HG03521 (cell line): ENCODE data around the gene EEPD1.
A peak's percentile ranks its signal among the peaks of the same experiment; 100 is the strongest.
"Not testable (repeated sequence)": the region's sequence is repeated elsewhere in the genome, so short reads cannot be mapped to it uniquely, and the experiment has no call there.

Source experiments
- ATAC-seq: cut with Tn5 transposase; IDR thresholded peaks from one replicate; pipeline ENCODE4 v1.9.1; 2021; ENCODE audit warnings: mild to moderate bottlenecking, moderate library complexity; ENCODE audit not compliant: unreplicated experiment

Gene EEPD1

GRCh38 chr7:36152756-36153570 lies at the start of gene EEPD1:
Gene EEPD1 (plus strand): TSS chr7:36153254. CDS start chr7:36154325, 1,071 bp downstream.
- ATAC-seq: peak; percentile 97

DNA sequence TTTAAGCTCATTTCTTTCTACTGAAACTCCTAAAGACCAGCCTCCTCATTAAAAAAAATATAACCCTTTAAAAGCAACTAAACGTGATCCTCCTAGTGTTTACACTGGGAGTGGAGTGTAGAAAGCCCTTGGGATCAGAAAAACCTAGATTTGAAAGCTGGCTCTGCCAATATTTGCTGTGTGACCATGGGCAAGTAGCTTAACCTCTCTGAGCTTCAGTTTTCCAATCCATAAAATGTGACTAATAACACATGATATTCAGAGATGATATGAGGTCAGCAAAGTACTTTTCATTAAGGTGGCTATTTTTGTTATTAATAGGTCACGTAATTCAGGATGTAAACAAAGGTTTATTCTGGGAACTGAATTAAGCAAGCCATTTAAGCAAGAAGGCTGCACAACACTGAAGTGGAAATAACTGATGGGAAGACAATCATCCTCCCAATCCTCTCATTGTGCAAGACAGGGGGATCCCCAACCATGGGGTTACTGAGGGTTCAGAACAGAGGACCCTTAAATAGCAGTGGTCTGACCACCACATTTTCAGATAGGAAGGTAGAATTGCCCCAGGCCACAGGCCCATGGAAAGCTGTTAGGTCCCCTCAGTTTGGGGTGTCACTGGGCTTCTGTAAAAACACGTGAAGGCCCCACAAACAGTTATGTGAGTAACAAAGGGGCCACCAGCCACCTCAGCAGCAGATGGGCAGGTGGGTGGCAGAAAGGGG lies 49.1 kb upstream of the EEPD1 start:
- no peak for ATAC-seq

DNA sequence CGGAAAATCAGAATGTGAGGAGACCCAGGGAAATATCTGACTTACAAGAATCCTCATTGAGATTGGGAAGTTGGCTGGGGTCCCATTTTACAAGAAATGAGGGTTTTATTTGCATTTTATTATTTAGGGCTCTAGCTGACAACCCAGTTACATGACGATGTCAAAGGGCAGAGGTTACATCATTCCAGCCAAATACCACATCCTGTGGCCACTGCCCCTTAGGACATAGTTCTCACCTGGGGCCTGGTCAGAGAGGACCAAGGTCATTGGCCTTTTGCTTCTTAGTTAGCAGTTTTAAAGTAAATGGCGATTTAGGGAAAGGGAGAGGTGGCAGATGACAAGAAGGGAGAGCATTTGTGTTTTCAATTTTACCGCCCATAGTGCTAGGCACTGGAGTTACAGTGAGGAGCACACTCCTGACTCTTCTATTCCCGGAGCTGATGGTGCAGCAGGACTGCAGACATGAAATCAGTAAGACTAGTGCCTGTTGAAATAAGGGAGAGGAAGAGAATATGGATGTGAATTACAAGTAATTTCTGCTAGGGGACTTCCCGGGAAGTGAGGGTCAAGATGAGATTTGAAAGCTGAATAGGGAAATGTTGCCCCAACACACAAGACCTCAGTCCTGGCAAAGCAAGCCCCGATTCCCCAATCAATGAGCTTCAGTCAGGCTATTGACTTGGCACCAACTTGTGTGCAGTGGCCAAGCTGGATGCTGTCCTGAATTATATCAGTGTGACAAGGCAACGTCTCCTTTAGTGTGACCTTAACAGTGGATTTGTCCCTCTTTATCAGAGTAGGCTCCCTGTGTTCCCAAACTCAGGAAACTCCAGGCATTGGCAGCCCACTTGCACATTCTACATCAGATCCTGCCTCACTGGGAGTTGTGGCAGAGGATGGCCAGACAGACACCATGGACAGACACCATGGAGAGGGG lies 45.8 kb upstream of the EEPD1 start:
- not testable (repeated sequence) for ATAC-seq

DNA sequence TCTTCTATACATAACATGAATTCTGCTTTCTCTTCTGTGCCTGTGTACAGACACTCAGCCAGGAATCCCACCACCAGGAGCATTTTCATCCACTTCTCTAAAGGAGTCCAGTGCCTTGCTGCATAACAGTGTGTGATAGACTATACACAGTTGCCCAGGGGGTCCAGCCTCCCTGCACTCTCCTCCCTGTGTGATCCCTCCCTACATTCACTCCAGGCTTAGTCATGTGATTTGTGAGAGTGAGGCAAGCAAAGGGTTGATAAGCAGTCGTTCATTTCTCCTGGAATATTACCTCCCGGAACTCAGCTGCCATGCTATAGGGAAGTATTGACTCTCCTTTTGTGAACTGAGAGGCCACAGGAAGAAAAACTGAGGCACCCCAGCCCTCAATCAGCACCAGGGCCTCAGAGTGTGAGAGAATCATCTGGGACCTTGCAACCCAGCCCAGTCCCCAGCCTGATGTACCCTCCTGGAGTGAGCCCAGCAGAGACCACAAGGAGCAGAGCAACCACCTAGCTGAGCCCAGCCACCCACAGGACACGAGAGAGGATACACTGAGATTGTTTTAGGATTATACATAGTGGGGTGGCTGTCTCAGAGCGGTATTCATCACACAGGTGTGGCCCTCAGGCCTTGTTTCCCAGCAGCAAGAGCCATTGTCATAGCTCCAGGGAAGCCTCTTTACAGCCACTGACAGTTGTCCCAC lies 45.0 kb upstream of the EEPD1 start:
- no peak for ATAC-seq

- ATAC-seq: no peak
Measured at GRCh38 chr7:36109013-36109627, 43.9 kb upstream of the EEPD1 start.

DNA sequence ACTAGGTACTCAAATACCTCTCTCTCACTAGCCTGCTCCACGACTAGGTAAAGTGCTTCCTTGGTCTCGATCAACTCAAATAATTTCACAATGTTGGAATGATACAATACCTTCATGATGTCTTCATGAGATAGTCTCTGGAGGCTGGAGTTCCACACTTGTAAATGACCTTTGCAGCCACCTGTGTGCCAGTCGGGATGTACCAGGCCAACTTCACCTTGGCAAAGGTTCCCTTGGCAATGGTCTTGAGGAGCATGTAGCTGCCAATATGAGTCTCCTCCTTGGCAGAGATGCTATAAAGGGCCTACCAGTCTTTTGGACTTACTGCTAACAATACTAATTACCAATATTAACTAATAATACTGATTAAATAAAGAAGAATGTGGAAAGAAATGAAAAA lies 42.5 kb upstream of the EEPD1 start:
- no peak for ATAC-seq

GRCh38 chr7:36112969-36113368 lies 40.1 kb upstream of the EEPD1 start:
- ATAC-seq: no peak

DNA sequence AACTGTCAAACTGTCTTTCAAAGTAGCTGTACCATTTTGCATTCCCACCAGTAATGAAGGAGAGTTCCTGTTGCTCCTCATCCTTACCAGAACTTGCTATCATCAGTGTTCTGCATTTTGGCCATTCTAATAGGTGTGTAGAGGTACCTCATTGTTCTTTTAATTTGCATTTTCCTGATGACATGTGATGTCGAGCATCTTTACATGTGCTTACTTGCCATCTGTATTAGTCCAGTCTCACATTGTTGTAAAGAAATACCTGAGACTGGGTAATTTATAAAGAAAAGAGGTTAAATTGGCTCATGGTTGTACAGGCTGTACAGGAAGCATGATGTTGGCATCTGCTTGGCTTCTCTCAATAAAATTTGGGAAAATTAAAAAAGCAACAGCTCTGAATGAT lies 38.7 kb upstream of the EEPD1 start:
- ATAC-seq: no peak

- ATAC-seq: peak; percentile 98
Measured at GRCh38 chr7:36115448-36116321, 37.4 kb upstream of the EEPD1 start.

DNA sequence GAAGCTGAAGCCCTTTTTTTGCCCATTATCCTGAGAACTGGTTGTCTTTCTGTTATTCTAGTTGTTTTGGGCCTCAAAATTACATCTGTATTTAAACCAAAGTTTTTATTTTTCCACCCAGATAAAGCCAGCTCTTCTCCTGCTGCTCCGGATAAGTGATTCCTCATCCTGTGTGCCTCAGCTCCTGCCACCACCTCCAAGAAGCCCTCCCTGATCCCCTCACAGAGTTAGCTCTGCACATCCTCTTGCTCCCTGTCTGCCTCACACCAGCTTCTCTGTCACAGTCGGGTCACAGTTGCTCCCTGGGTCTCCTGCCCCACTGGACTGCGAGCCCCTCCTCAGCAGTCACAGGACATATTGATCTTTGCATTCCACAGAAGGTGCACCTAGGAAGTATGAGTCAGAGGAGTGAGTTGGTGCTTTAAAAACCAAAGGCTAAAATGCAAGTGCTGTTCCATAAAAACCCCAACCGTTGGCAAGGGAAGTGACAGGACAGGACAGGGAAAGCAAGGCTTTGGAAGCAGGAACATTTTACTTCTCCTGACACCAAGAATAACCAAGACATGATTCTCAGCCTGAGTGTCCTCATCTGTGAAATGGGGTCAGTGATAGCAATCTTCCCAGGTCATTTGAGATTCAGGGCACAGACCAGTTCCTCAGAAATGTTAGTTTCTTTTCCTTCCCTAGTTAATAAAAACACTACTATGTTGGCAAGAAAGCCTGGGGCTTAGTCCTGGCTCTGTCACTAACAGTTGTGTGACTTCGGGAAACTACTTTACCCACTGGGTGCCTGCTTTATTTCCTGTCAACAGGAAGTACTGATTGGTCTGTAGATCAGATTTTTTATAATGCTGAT lies 36.5 kb upstream of the EEPD1 start:
- no peak for ATAC-seq

DNA sequence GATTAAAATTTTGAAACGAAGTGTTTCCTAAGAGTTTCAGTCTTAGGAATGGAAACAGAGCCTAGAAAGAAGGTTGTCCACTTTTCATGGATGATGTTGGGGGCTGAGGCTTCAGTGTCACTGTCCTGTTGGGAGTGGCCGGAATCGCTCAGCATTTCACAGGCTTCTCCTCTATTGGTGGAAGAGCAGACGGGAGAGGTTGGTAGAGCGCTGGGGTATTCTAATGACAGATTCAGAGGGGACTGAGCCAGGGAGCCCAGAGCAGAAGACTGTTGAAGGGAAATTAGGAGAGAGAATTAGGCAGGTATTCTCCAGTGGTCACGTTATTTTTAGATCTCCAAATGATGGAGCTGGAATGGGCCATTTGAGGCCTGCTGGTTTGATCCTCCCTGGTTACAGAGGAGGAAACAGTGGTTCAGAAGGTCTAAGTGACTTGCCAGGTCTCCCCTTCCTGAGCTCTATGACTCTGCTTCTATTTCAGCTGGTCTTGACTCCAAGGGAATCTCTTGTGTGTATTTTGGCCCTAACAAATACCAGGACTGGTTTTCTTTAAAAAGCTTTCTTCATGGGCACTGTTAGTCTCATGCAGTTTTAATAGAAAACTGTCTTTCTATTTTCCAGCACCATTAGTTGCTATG lies 35.7 kb upstream of the EEPD1 start:
- ATAC-seq: no peak

- no peak for ATAC-seq
Measured at GRCh38 chr7:36118344-36118743, 34.7 kb upstream of the EEPD1 start.

GRCh38 chr7:36119005-36119706 lies 33.9 kb upstream of the EEPD1 start:
- no peak for ATAC-seq

- not testable (repeated sequence) for ATAC-seq
Measured at GRCh38 chr7:36119983-36120646, 32.9 kb upstream of the EEPD1 start.

GRCh38 chr7:36125630-36126029 lies 27.4 kb upstream of the EEPD1 start:
- not testable (repeated sequence) for ATAC-seq

- ATAC-seq: no peak
Measured at GRCh38 chr7:36127075-36127740, 25.8 kb upstream of the EEPD1 start.
